ENCODE data around the gene WDR43. TPM values are rescaled to one million over a fixed set of nuclear protein-coding genes. Genes with fewer than 3 reads are reported as not detected.
"Not testable (repeated sequence)": the region's sequence is repeated elsewhere in the genome, so short reads cannot be mapped to it uniquely, and the experiment has no call there.

The WDR43 gene
- total RNA-seq, 2 donors from 2014 or later: 35.1 to 57.8 TPM

DNA sequence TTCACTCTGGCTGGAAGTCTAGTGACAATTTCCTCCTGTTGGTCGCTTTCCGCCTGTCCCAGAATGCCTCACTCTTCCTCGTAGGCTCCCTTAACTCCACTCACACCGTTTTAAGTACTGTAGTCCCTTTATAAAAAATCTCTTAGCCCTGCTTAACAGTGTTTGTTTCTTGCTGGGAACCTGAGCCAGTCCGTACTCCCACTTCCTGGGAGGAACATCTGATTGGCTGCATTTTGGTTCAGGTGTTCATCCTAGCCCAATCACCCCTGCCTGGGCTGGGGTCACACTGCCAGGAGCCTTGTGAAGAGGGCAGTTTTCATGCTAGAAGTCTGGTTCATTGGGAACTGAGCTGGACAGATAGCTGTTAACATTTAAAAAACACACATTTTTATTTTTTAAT lies 61.0 kb downstream of the WDR43 start:
- DNase-seq (ENCODE audit: low spot score): no peak
- intact Hi-C loops (cut with DNase I): loop anchor here (5.0 kb wide), 2 partner anchors 242 to 882 kb away; no protein-coding TSS in a partner anchor

DNA sequence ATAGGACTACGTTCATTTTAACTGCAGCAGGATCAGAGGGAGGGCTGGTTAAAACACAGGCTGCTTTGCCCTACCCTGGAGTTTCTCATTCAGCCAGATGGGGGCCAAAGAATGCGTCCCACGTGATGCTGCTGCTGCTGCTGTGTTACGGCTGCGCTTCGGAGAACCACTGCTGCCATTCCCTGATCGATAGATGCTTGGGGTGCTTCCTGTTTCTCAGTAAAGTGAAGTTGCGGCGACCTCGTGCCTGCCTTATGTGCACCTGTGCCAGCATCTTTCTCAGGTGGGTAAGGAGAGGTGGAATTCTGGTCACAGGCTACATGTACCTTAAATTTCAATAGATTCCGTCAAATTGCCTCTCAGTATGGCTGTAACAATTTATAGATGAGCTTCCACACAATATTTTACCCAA lies 62.0 kb downstream of the WDR43 start:
- no peak for DNase-seq (ENCODE audit: low spot score)
- intact Hi-C loops (cut with DNase I): loop anchor here (5.0 kb wide), 2 partner anchors 241 to 881 kb away; no protein-coding TSS in a partner anchor

DNA sequence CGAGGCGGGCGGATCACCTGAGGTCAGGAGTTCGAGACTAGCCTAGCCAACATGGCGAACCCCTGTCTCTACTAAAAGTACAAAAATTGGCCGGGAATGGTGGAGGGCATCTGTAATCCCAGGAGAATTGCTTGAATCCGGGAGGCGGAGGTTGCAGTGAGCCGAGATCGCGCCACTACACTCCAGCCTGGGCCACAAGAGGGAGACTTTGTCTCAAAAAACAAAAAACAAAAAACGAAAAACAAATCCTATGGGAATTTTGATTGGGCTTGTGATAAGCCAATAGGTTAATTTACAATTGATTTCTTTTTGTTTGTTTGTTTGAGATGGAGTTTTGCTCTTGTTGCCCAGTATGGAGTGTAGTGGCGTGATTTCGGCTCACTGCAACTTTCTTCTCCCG lies 62.4 kb downstream of the WDR43 start:
- no peak for DNase-seq (ENCODE audit: low spot score)
- intact Hi-C loops (cut with DNase I): loop anchor here (5.0 kb wide), 2 partner anchors 240 to 880 kb away; no protein-coding TSS in a partner anchor

DNA sequence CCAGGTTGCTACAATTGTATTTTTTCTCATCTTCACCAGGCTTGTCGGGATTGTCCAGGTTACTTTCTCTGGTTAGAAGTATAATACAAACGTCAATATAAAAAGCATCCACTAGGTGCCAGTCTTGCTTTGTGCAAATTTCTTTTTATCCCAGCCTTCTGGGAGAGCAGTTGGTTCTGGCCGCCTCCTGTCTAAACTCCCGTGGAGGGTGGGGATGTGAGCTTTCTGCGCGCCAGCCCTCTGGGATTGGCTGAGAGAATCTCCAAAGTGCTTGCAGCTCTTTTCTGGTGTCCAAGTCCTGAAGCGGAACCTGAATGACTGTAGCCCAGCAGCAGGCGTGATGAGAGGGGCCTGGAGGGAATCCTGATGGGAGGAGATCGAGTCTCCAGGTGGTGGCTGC lies 64.2 kb downstream of the WDR43 start:
- no peak for DNase-seq (ENCODE audit: low spot score)

DNA sequence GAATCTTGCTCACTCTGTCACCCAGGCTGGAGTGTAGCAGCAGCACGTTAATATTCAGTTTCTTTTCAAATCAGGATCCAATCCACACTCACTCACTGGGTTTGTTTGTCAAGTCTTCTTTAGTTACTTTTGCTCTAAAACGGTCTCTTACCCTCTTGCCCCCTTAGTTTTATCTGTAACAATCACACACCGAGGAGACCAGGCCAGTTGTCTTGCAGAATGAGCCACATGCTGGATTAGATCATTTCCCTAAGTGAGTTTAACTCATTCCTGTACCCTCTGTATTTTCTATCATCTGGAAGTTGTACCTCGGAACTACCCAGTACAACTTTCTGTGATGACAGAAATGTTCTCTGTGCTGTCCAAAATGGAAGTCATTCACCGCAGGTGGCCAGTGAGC lies 65.9 kb downstream of the WDR43 start:
- intact Hi-C loops (cut with DNase I): no loop called here
- no peak for DNase-seq (ENCODE audit: low spot score)

More for the DNA sequence above, 64.2 kb downstream of the WDR43 start:
- intact Hi-C loops (cut with DNase I): loop anchor here (2.0 to 5.0 kb wide), 3 partner anchors 238 to 879 kb away; no protein-coding TSS in a partner anchor

DNA sequence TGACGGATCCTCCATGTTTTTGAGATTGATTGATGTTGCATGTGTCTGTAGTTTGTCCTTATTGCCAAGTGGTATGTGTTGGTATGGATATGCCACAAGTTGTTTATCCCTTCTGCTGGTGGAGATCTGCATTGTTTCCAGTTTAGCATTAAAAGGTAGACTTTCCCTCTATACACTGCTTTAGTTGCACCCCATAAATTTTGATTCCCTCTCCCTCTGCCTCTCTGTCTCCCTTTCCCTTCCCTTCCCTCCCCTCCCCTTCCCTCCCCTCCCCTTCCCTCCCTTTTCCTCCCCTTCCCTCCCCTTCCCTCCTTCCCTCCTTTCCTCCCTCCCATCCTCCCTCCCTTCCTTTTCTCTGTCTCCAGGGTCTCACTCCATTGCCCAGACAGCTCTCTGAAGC lies 68.0 kb downstream of the WDR43 start:
- DNase-seq (ENCODE audit: low spot score): no peak
- intact Hi-C loops (cut with DNase I): no loop called here

DNA sequence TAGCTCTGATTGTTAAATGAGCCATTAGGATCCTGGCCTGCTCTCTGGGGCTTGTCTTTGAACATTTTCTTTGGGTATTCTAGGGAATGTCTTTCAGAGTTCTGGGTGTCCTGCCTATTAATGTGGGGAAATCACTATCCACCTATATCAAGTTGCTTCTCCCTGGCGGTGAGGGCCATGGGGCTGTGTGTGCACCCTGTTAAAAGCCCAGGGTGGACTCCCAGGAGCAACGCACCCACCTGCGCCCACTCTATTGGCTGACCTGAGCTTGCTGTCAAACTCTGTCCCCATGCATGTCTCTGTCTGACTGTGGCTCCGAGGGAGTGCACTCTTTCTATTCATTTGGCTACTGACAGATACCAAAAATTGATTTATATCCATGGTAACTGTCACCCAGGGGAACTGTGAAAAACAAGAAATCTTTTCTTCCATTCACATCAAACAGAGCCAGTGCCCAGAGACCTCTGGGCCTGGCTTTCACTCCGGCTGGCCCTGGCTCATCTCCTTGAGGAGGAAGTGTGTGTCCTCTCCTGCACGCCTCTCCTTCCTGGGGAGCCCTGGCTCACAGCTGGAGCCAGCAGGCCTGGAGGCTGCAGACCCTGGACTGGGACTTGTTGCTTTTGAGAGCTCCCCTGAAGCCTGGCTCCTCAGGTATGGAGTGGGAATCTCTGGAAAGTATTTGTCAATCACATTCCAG lies 76.1 kb downstream of the WDR43 start:
- intact Hi-C loops (cut with DNase I): no loop called here

DNA sequence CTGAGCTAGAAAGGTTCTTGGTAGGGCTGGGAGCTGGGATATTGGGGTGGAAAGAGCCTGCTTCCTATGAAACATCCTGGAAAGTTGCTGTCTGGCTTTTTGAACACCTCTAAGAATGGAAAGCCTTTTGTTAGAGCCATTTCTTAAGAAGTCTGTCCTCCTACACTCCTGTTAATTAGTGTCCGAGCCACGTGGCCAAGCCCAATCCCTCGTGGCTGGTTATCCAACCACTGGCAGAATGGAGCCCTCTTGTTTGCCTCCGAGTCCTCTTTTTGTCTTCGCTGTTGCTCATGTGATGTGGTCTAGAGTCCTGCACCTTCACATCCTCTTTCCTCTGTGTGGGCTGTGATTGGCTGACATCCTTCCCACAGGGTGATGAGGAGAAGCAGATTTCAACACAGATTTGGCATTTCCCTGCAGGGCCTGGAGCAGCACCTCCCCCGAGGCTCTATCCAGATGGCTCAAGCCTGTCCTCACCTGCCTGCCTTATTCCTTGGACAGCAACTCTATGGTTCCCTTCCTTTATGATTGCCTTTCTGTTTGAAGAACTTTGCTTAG lies 78.4 kb downstream of the WDR43 start:
- intact Hi-C loops (cut with DNase I): no loop called here
- no peak for DNase-seq (ENCODE audit: low spot score)

More for the DNA sequence above, 76.1 kb downstream of the WDR43 start:
- DNase-seq (ENCODE audit: low spot score): no peak

DNA sequence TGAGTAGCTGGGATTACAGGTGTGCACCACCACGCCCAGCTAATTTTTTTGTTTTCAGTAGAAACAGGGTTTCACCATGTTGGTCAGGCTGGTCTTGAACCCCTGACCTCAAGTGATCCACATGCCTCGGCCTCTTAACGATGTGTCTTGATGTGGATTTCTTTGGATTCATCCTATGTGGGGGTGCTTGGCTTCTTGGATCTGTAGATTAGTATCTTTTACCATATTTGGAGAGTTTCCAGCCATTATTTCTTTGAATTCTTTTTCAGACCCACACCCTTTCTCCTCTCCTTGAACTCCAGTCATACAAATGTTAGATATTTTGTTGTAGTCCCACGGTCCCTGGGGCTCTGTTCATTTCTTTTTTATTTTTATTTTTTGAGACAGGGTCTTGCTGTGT lies 79.8 kb downstream of the WDR43 start:
- DNase-seq (ENCODE audit: low spot score): no peak
- intact Hi-C loops (cut with DNase I): no loop called here

DNA sequence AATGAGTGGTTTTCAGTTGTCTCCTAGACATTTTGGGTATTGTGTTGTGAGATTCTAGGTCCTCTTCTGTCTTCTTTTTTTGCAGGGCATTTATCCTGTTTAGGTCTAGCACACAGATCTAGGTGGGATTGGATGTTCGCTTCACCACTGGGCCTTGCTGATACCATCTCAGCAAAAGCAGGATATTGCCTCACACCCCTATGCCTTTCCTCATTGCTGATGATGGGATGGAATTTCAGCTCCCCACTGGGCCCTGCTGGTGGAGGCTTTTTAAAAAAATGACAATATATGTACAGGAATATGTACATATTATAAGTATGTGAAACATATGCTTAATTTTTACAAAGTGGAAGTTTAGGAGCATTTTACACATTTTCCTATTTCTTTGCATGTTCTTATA lies 81.2 kb downstream of the WDR43 start:
- DNase-seq (ENCODE audit: low spot score): no peak
- intact Hi-C loops (cut with DNase I): no loop called here

DNA sequence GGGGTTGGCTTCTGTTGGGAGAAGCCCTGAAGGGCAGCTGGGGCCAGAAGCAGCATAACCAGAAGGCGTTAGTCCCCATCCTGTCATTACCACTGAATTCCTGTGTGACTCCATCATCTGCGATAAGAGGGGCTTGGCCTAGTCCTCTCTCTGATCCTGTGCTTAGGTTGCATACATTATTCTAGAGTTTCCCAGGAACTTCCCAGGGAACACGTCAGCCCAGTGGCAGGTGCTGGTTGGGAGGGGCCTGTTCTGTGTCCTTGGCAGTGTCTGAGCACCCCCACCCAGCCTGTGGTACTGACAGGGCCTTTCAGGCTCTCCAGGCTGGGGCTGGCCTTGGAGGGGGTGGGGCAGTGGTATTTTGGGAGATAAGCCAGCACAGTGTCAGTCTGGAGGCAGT lies 82.1 kb downstream of the WDR43 start:
- intact Hi-C loops (cut with DNase I): no loop called here
- DNase-seq (ENCODE audit: low spot score): no peak

DNA sequence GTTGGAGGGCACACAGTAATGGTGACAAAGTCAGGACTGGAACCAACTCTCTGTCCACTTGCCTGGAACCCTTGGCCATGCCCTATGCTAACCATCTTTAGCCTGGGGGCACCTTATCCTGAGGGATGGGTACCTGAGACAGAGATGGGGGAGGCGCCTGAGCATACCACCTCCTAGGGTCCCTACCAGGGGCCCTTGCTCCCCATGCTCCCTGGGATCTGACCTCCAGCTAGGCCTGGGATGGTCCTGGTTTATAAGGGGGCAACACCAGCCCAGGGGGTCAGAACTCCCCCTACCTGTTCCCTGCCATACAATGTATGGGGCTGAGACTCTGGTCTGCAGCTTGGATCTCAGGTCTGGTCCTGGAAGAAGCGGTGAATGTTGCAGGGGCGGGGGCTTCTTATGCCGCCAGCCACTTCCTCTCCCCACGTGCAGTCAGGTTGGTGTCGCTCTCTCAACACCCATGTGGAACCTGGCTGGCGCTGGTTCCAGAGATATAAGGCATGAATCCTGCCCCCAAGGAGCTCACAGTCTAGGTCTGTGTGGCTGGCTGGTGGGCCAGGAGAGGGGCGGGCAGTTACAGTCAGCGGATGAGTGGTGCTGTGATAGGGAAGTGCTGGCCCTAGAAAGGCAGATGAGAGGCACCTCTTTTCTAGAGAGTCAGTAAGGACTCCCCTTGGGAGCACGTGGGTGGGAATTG lies 82.9 kb downstream of the WDR43 start:
- intact Hi-C loops (cut with DNase I): no loop called here
- no peak for DNase-seq (ENCODE audit: low spot score)

DNA sequence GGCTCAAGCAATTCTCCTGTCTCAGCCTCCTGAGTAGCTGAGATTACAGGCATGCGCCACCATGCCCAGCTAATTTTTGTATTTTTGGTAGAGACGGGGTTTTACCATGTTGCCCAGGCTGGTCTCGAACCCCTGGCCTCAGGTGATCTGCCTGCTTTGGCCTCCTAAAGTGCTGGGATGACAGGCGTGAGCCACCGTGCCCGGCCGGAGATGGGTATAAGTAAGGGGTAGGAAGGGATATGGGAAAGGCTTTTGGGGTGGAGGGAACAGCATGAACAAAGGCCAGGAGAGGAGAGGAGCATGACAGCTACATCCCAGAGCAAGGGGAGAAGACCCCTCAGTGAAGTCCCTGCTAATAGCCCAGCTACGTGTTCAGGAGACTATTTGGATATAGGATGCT lies 83.5 kb downstream of the WDR43 start:
- intact Hi-C loops (cut with DNase I); DNase-seq (ENCODE audit: low spot score): not testable (repeated sequence)

DNA sequence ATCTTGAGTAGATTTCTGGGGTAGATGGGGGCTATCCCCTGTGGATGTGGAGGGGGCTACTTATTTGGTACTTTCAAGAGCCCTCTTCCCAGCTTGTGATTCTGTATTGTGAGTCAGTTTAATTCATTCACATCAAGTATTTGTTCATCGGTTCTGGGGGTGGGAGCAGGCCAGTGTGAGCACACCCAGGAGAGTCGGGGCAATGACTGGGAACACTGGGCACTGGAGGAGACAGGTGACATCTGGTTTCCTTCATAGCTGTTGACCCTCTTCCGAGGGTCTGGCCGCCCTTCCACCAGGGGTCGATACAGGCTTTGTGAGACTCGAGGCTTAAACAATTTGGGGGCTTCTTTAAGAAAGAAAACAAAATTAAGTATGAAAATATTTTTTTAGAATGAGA lies 84.1 kb downstream of the WDR43 start:
- intact Hi-C loops (cut with DNase I): no loop called here
- DNase-seq (ENCODE audit: low spot score): no peak

DNA sequence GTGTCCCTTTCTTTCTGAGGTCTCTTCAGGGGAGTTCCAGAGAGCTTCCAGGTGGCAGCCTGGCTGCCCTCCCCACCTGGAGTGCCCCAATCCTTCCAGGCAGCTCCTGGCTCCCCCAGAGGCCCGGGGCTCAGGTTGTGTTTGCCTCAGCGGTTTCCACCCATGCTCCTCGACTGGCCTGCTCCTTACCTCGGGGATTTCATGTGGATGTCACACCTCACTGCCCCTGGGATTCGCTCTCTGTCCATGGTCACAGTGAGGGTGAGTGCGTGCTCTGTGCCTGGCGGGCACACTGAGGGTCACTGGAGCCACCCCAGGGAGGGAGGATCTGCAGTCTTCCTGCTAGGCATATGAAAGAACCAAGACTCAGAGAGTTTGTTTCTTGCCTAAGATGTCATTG lies 84.6 kb downstream of the WDR43 start:
- intact Hi-C loops (cut with DNase I): no loop called here
- no peak for DNase-seq (ENCODE audit: low spot score)

DNA sequence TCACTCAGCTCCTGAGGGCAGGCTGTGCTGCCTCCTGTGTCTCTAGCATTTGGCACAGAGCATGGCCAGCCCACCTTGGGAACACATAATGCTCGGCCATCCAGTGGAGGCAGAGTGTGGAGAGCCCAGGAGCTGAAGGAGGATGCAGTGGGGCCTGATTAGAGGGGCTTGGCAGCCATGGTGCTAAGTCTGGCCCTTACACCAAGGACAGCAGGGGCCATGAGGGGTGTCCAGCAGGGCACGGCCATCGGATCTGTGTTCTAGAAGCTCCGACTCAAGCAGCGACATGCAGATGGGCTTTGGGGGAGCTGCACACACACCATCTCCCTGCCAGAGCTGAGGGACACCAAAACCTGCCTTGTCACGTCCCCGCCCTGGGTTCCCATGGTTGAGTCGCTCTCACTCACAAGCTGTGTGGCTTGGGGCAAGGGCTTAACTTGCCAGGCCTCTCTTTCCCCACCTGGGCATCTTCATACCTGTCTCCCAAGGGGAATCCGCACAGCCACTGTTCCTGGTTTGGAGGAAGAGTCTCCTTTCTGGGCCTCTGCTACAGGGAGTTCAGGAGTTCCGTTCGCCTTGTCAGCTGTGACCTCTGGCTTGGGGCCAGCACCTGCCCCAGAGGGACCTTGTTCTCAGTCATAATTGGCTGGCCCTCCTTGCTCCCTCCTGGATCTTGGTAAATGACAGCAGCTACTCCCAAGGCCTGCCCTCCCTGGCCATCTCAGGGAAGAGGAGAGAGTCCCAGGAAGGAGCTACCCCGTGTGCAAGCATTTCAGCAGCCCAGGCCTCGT lies 85.3 kb downstream of the WDR43 start:
- intact Hi-C loops (cut with DNase I): no loop called here
- DNase-seq (ENCODE audit: low spot score): peak; percentile 62

DNA sequence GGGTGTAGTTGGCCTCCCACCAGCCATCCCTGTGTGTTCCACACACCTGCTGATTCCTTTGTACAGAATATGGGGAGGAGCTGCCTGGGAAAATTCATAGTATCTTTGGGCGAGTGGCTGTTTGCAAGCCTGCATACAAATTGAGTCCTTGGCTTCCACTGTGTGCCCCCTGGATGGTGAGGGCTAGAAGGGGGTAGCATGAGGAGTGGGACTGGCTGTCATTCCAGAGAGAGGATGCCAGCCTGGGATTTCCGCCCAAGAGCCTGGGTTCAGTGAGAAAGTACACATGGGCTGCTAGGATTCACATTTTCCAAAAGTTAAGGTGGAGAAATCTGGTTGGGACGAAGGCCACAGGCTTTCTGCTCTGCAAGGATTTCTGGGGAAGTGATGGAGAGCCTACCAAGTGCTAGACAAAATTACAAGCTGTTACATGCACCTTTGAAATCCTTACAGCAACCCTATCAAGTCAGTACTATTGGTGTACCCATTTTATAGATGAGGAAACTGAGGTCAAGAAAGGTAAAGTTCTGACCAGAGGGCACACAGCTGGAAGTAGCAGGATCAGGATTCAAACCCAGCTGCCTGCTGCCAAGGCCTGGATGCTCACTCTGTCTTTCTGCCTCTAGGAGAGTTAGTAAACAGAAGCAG lies 86.0 kb downstream of the WDR43 start:
- DNase-seq (ENCODE audit: low spot score): no peak

DNA sequence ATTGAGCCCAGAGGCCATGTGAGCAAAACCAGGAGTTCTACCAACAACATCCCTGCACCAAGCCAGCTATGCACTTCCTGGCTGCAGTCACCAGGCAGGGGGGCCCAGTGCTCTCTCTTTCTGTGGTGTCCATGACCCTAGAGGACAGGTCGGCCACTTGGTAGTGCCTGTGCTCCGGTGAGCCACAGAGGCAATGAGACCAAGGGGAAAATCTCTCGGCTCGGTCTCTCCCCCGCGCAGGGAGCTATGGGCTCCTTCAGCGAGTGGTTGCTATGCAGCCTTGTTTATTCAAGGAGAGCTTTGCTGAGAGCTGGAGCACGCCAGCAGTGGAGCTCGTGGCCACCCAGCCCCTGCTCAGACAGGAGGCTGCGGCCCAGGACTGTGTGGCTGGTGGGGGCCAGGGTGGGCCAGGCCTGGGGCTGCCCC lies 86.6 kb downstream of the WDR43 start, which contains the start of gene TOGARAM2:
Gene TOGARAM2 (plus strand): TSS at position 283 of the 426 bp plus-strand sequence. CDS start 13,537 bp downstream, outside the sequence.
- intact Hi-C loops (cut with DNase I): no loop called here

More for the DNA sequence above, 86.0 kb downstream of the WDR43 start:
- intact Hi-C loops (cut with DNase I): no loop called here

More for the DNA sequence above, 86.6 kb downstream of the WDR43 start, which contains the start of gene TOGARAM2:
- no peak for DNase-seq (ENCODE audit: low spot score)

All from posterior vena cava (tissue), 2 donors.